Activated CD8-positive, alpha-beta memory T cell treated with anti-CD3 and anti-CD28 coated beads, Interleukin-2, amount 50 U/mL, for 1 hour (primary cell): ENCODE measurements around the gene RBM44.
"Not testable (repeated sequence)": the region's sequence is repeated elsewhere in the genome, so short reads cannot be mapped to it uniquely, and the experiment has no call there.

ENCODE experiments used
- DNase-seq: peaks from one replicate; pipeline ENCODE4 v3.0.0-alpha.2; 2020; ENCODE audit errors: extremely low read depth

The RBM44 gene, protein sequence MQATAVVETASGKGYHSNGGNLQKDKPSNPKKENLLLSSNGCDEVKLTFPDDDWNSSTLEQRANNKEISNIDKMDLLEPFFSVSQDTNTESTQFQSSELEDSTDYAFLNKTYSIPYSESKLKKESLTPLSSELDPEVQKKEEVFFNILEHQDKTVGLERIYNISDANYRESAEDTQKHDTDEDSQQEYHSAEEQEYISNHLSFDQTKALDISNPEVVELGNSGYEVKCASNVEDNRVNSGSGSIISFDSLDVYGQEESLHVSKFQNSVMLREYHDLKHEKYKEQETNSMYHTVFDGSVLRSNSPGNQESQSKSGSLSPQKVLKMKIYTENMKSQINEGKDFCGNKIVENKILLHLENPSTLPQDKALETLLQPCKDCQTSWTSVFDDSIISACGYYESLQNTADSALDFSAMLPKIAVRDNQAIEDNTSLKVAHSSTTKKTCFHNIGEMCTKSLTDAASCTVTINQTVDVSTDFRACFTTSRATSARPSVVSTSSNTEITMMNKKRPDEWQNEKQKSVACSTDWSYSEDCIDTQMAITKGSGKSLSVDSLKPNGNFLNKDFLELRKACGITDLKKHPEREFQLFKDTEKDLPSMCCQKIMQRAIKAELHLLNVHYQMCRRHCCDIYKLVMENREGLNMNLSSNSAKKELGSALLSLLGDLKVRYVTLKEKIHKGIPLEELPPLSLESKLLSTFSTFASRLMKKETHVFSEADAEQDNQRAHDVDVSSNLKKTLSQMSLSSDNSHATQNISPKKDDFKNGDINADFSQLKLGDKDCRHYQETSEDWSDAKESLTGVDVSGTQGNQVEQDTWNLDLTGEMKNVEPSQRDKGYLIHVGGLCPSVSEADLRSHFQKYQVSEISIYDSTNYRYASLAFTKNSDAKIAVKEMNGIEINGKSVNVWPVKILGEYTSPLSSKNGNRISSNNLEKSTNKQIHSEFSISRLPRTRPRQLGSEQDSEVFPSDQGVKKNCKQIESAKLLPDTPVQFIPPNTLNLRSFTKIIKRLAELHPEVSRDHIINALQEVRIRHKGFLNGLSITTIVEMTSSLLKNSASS

DNA sequence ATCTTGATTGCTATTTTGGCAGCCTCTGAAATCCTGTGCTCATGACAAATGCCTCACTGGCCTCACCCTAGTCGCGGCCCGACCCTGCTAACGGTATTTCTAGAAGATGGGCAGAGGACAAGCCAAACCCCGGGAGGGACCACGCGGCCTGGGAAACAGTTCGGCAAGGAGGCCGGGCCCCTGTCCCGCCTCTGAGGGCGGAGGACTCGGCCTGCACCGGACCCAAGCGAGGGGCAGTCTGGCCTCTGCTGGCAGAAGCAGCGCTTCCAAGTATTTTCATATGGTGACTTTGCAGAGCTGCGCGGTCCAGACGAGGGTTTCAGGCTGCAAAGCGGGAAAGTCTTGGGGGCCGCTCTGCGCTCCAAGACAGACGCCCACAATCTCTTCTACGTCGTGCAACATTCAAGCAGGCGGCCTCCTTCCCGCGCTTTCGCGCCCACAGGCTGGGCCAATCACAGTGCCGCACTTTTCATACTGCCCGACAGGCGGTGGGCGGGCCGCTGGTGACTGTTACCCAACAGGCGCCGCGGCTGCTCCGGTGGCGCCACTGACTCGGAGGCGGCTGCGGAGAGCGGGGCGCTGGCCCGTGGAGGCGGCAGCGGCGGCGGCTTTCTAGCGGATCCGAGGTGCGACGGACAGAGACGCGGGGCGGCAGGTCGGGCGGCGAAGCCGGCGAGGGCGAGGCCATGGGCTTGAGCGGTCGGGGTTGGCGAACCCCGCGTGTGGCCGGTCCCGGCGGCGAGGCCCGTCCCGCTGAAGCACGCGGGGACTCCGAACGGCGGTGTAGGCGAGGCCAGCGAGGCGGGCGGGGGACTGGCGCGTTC is at the start of gene RBM44:
RBM44 (plus strand) TSS at position 544 of the 824 bp plus-strand sequence. CDS start 14,831 bp downstream, outside the sequence.
- DNase-seq = no peak

DNA sequence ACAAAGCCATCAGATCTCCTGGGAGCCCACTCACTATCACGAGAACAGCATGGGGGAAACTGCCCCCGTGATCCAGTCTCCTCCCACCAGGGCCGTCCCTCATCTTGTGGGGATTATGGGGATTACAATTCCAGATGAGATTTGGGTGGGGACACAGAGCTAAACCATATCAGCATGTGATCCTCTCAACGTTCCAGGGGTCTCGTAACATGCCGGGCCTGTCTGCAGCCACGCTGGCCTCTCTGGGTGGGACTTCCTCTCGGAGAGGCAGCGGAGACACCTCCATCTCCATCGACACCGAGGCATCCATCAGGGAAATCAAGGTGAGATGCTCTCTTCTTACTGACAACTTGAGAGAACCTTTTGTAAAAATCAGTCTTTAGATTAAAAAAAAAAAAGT is 49.6 kb upstream of the RBM44 start:
- DNase-seq = no peak

DNA sequence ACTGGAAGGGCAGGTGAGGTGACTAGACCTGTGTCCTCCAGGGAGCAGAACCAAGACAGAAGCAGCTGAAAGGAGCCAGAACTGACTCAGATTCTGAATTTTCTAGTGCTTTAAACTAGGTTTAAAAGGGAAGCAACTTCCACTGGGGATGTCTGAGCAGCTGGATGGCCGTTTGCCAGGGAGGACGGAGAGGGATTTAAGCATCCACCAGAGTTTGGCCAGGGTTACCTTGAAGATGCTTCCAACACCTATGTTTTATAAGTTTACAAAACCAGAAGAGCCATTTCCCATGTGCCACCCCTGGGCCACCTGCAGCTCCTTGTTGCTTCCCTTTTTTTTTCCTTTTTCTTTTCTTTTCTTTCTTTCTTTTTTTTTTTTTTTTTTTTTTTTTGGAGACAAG is 48.6 kb upstream of the RBM44 start:
- no peak for DNase-seq

DNA sequence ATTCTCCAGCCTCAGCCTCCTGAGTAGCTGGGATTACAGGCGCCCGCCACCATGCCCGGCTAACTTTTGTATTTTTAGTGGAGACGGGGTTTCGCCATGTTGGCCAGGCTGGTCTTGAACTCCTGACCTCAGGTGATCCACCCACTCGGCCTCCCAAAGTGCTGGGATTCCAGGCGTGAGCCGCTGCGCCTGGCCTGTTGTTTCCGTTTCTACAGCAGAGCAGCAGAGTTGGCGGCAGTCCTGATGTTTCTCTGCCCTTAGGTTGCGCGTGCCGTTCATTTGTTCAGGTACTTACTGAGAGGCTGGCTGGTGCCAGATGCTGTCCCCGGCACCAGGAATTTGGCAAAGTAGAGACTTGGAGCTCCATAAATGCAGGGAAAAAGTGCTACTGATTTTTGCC is 48.1 kb upstream of the RBM44 start:
- not testable (repeated sequence) for DNase-seq

DNA sequence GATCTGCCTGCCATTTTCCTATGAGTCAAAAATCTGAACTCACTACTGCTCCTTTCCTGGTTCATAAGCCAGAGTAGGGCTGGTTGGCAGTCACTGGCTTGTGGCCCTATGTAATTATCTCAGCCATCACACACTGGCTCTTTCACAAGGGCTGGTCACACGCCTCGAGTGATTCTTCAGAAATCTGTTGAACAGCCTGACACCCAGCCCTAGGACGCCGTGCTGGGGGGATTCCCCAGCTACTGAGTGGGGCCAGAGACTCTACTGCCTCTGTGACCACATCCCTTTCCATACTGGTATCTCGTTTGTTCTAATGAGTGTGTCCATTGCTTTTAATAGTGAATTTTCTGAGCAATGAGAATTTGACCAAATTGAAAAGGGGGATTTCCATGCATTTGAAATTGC is 45.8 kb upstream of the RBM44 start:
- no peak for DNase-seq

DNA sequence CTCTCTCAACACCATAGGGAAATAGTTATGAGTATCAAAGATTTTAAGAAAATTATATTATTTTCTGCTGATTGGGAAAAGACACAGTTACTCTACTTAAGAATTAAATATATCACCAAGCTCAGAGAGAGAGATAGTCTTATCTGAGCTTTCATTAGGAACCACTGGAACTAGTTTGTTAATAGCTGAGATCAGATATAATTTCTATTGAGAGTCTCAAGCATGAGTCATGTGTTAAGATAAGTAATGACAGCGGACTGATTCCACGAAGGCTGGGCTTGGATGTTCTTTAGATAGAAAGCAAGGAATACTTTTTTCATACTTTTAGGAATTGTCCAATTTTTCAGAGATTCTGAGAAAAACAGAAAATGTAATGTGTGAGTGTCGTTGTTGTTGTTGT is 44.4 kb upstream of the RBM44 start:
- no peak for DNase-seq

DNA sequence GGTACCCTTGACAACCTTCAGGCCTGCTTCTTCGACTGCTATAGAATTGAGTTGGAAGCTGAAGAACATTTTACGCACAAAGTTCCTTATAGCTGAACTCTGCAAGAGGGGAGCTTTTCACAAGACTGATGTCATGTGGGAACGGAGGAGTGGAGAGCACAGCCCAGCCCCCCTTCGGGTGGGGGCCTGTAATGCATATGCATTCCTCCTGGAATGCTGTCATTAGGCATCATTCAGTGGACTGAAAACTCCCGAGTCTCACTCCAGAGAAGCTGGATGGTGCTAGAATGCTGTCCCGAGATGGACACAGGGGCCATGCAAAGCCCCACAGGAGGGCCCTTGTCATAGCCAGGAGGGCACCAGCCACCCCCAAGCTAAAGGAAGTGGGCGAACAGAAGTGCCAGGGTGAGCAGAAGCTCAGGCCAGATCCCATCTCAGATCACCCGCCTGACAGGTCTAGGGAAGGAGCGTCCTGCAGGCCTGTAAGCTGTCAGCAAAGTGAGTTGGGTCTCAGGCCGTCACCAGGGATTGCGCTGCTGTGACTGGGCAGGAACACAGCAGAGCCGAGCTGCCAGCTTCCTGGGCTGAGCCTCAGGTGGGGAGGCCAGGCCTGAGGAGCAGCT is 43.8 kb upstream of the RBM44 start:
- no peak for DNase-seq

DNA sequence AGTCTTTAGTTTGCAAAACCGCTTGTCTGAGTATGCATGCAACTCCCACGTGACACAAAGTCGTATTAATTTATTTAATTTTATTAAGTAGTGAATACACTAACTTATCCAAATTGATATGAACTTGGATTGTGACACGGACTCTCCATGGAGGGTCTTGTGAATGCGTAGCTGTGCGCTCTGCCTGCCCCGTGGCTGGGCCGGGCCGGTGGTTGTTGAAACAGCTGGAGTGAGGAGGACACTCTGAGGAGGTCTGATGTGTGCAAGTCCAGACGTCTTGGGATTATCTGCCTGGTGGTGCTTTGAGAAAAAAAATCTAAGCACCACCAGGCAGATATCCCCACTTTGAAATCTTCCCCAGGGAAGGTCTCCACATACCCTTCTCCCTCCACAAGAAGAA is 41.0 kb upstream of the RBM44 start:
- no peak for DNase-seq

DNA sequence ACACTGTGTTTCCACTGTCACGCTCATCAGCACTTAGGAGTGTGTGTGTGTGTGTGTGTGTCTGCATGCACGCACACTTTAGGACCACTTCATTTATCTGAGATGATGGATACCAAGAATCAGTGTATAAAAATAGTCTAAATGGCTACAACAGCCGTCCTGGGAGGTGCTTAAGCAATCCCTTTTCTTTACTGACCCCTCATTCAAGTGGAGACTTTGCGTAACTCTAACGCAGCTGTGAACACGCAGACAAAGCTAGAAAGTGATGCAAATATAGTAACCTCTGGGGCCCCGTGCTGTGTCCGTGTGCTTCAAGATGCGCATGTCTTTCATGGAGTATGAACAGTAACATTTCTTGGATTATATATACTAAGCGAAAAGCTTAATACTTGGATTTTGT is 40.4 kb upstream of the RBM44 start:
- DNase-seq = no peak

DNA sequence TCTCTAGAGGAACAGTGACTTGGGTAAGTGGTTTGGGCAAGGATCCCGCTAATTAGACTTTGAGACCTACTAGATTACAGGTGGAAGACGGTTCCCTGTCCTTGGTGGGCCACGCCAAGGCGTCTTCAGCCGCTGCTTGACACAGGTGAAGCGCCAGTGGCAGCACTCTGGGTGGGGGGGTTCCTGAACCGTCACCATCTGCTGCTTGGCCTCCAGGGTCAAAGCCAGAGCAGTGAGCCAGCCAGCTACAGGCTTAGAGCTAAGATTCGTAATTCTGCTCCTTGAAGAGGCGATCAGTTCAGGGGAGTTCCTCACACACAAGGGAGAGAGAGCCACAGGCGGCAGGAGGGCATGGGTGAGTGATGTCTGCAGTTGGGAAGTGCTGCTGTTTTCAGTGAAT is 39.4 kb upstream of the RBM44 start:
- no peak for DNase-seq

DNA sequence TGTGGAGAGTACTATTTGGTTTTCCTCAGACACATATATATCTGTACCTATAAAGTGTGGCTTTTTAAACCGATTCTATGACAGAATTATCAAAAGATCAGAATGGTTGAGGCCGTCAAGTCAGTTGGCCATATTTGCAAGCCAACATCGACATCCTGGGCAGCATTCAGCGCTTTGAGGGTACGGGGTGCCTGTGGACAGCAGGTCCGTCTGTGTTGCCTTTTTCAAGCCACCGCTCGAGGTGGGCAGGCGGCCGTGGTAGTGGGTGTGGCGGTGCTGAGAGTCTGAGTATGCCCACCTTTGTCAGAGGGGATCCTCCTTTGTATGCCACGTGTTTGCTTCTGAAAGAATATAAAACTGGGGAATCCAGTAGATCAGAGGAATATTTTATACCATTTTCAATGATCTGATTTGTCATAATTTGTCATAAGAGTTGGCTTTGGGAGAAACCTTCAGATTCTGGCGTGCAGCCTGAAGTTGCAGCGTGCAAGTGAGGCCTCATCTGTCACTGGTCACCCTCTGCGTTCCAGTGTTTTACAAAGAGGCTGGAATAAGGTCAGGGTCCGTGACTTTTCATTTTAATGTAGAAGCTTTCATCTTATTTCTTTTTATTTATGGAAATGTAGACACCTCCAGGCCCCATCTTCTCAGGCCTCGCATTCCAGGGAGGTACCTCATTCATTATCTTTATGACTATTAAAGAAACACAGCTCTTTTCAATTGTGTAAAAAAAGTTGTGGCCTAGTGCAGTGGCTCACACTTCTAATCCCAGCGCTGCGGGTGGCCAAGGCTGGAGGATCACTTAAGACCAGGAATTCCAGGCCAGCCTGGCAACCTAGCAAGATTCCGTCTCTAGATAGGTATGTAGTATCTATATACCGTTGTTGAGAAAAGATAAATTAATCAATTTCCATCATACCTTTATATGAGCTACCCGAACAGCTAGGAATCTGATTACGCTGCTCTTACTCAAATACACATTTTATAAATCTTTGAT is 37.8 kb upstream of the RBM44 start:
- DNase-seq = no peak

DNA sequence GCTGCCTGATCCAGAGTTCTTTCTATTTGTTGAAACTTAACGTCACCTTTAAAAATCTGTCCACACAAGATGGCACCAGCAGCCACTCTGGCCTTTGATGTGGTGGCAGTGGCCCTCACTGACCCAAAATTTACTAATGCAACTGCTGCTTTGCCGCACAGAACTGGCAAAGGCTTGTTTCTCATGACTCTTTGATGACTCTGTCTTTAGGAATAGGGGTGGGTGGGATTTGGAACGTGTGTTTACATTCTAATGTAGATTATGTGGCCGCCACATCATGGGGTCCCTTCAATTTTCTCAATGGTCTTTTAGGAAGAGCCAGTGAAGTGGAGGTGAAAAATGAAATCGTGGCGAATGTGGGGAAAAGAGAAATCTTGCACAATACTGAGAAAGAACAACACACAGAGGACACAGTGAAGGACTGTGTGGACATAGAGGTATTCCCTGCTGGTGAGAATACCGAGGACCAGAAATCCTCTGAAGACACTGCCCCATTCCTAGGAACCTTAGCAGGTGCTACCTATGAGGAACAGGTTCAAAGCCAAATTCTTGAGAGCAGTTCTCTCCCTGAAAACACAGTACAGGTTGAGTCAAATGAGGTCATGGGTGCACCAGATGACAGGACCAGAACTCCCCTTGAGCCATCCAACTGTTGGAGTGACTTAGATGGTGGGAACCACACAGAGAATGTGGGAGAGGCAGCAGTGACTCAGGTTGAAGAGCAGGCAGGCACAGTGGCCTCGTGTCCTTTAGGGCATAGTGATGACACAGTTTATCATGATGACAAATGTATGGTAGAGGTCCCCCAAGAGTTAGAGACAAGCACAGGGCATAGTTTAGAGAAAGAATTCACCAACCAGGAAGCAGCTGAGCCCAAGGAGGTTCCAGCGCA is 36.0 kb upstream of the RBM44 start:
- DNase-seq = not testable (repeated sequence)

DNA sequence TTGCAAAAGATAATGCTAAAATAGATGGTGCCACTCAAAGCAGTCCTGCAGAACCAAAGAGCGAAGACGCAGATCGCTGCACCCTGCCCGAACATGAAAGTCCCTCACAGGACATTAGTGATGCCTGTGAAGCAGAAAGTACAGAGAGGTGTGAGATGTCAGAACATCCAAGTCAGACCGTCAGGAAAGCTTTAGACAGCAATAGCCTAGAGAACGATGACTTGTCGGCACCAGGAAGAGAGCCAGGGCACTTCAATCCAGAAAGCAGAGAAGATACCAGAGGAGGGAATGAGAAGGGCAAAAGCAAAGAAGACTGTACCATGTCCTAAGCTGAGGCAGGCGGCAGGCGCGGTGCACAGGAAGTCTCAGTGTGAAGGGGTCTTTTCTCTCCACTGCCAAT is 34.8 kb upstream of the RBM44 start:
- no peak for DNase-seq

DNA sequence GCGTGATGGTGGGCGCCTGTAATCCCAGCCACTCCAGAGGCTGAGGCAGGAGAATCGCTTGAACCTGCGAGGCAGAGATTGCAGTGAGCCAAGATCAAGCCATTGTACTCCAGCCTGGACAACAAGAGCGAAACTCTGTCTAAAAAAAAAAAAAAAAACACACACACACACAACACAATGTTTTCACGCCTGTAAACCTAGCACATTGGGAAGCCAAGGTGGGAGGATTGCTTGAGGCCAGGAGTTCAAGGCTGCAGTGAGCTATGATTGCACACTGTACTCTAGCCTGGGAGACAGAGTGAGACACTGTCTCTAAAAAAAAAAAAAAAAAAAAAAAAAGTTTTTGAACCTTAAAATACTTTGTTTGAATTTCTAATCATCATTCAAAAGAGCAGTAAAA is 33.5 kb upstream of the RBM44 start:
- DNase-seq = not testable (repeated sequence)

DNA sequence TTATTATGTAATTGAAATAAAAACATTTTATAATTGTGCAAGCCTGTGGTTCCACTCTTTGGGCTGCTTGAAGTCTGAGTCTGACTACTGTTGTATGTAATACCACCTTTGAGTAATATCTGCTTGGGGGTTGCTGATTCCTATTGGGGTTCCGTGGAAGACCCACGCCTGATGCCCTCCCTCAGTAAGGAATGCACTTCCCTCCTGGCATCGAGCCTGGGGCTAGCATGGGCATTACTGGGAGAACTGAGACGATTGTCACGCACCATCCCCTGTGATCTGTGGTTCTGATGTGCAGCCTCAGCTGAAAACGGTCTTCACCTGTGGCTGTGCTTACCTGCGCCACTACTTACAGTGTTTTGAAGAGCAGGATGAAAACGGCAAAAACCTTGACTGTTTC is 32.7 kb upstream of the RBM44 start:
- DNase-seq = no peak

DNA sequence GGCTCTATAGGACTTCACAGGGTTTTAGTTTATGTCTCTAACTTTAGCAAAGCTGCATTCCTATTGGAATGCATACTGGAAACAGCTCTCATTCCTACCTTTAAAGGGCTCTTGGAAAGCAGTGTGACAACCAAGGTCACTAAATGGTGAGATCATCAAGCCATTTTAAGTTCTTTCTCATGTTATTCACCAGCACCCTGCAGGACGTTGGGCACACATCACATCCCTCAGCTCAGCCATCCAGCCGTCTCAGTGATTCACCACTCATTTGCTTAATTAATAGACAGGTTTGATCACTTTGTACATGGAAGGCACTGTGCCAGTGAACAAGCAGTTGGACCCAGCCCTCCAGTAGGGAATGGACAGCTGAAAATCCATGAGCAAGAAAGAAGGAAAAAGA is 32.2 kb upstream of the RBM44 start:
- no peak for DNase-seq

DNA sequence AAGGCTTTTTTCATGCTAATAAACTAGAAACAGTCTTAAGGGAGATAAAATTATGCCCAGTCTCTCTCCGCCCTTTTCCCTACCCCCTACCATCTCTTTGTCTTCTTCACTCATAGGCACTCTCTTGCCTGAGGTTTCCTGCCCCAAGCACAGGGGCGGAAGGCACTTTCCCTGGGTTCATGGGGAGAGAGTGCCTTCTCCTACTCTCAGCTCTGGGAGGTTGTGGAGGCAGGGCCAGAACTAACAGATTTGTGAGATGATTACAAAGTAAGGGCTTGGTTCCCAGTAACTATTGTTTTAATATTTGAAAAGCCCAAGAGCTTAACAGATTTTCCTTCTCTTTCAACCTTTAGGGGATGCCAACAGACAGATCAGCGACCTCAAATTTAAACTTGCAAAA is 26.1 kb upstream of the RBM44 start:
- no peak for DNase-seq

DNA sequence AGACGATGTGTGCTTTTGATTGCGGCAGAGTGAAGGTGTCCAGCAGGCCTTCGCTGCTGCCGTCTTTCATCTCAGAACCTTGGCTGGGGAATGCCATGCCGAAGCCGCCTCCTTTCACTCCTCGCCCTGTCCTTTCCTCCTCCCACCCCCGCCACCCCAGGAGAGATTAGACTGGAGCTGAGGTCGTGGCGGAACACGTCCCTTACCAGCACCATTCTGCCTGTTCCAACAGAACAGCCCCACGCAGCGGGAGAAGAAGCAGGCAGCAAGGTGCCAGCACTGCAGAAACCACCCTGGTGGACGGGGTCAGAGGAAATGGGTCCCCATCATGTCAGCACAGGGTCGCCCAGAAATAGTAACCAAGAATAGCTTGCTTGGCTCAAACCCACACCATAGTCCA is 24.8 kb upstream of the RBM44 start:
- DNase-seq = no peak
